ENCODE results near the gene FGFR3.

FGFR3 gene

DNA sequence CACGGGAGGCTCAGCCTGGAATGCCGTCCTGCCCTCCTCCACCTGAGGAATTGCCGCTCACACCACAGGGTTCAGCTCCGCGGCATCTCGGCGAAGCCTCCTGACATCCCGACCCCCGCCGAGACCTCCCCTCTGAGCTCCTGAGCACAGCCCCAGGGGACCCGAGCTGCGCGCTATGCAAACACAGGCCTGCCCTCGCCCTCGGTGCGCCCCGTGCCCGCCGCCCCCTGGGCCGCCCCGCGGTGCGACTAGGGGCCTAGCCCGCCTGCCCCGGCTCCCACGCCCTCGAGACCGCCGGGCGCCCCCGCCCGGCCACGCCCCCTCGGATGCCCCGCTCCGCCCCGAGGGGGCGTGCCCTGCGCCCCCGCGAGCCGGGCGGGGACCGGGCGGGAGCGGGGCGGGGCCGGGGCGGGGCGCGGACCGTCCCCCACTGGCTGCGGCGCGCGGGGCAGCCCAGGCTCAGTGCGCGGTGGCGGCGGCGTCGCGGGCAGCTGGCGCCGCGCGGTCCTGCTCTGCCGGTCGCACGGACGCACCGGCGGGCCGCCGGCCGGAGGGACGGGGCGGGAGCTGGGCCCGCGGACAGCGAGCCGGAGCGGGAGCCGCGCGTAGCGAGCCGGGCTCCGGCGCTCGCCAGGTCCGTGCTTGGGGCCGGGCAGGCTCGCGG is at the start of gene FGFR3:
FGFR3 (plus strand) TSS at position 462 of the 664 bp plus-strand sequence. CDS start 642 bp downstream, outside the sequence.
- peak in 1 of 2 donors; percentile 50 for DNase-seq

DNA sequence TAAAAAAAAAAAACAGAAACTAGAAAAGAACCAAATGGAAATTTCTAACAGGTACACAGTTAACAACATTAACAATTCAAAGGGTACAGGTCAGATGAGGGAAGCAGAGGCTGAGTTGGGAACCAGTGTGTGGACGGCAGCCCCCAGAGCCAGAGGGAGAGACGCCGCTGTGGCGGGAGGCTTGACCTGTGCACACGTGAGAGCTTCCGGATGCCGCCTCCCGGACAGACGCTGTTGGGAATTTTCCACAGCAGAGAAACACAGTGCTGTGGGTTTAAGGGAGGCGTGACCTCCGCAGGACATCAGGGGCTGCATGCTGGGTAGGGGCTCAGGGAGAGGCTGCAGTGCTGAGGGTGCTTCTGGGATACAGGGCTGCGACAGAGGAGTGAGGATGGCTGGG is 49.5 kb upstream of the FGFR3 start:
- no peak for DNase-seq

DNA sequence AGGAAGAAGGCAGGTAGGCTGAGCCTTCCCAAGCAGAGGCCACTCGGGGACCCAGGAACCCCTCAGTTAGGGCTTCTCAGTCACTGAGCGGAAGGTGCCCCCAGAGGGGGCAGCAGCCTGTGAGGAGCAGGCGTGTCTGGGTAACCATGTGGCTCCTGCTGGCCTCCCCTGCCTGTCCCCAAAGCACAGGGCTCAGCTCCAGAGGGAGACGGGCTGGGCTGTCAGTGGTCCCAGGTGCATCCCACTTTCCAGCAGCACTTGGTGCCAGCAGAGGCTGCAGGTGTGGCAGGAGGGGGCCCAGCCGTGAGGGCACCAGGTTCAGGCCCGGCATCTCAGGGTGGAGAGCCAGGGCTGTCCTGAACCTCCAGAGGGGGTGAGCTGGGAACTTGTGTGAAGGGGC is 49.1 kb upstream of the FGFR3 start:
- DNase-seq: no peak

DNA sequence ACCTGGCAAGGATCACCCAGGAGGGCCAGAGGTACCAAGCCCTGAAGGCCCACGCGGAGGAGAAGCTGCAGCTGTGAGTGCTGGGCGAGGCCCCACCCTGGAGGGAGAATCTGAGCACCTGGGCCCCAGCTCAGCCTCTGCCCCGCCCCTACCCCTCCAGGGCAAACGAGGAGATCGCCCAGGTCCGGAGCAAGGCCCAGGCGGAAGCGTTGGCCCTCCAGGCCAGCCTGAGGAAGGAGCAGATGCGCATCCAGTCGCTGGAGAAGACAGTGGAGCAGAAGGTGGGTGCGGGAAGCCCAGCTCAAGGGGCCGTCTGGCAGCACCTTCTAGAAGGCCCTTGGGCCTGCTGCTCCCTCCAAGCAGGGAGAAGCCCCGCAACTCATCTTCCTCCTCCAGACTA is 48.5 kb upstream of the FGFR3 start:
- DNase-seq: no peak

DNA sequence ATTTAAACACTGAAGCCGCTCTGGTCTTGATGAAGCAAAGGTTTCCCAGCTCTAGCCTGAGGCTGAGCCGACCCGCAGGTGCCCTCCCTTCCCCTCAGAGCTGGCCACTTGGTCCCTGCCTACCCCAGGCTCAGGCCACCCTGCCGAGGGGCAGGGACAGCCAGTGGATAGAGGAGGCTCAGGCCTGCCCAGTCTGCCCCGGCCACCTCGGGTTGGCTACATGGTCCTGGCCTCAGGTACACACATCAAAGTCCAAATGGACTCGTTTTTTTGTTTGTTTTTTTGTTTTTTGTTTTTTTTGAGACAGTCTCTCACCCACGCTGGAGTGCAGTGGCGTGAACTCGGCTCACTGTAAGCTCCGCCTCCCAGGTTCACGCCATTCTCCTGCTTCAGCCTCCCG is 47.9 kb upstream of the FGFR3 start:
- no peak for DNase-seq

DNA sequence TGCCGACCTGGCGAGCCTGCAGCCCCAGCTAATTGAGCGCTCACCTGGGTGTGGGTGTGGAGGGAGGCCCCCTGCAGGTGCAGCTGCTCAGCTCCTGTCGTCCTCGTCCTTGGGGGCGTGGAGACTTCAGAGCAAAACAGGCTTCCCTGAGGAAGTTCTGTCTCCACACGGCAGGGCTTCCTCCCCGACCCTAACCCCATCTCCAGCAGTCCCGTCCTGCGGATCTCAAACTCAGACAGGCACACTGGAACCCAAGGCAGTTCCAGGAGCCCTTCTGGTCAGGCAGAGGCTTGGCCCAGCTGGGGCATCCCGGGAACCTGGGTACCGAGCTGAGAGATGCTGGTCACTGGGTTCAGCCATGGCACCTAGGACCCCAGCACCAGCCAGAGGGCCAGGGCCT is 47.4 kb upstream of the FGFR3 start:
- no peak for DNase-seq

DNA sequence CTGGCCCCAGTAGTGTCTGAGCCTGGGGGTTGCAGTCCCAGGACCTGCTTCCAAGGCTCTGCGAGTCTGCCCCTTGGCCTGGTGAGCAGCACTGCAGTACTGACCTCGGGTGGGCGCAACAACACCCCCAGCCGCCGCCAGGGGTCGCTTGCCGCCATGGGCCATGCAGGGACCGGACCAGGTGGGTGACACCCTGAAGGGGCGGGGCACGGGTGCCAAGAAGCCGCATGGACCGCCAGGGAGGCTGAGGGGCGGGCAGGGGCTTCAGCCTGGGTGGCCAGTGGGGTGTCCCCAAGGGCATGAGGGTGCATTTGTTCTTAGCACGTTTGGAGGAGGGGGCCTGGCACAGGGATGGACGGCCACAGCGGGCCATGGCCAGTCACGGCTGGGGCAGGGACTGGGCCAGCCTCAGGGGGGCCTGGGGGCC is 46.8 kb upstream of the FGFR3 start:
- DNase-seq: peak; percentile 77 to 80

DNA sequence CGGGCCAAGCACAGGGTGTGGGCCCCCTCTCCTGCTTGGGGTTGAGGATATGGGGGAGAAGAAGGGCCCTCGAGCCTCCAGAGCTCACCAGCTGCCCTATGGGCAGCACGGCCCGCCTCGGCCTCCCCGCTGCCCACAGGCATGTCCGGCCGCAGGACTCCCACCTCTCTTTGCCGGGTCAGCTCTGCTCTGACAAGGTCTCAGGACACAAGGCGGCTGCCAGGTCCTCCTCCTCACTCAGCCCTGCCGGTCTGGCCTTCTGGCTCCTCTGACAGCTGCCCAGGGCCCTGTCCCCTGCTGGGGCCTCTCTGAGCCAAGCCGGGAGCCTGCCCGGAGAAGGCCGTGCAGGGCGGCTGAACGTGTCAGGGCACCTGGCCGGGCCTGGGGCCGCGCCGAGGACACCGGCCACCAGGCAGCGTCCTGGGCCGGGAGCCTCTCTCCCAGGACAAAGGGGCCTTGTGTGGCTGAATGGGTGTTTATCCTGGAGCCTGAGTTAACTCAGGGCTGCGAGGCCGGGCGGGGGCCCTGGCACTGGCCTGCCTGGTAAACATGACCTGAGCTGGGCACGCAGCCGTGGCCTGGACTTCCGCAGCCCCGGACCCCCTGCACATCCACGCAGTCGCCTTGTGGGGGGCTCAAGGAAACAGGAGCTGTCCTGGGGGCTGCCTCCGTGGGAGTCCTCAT is 46.0 kb upstream of the FGFR3 start:
- DNase-seq: no peak

DNA sequence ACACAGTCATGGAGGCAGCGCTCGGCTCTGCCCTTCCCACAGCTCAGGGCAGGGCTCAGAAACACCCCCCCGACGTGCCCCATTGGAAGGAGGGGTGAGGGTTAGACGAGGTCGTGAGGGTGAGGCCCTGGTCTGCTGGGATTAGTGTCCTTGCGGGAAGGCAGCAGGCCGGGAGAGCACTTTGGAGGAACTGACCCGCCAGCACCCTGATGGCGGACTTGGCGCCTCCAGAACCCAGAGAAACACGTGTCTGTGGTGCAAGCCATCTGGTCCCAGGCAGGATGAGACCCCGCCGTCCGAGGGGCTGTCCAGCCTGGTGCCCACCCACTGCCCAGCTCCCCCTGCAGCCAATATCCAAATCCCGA is 45.5 kb upstream of the FGFR3 start:
- DNase-seq: no peak

DNA sequence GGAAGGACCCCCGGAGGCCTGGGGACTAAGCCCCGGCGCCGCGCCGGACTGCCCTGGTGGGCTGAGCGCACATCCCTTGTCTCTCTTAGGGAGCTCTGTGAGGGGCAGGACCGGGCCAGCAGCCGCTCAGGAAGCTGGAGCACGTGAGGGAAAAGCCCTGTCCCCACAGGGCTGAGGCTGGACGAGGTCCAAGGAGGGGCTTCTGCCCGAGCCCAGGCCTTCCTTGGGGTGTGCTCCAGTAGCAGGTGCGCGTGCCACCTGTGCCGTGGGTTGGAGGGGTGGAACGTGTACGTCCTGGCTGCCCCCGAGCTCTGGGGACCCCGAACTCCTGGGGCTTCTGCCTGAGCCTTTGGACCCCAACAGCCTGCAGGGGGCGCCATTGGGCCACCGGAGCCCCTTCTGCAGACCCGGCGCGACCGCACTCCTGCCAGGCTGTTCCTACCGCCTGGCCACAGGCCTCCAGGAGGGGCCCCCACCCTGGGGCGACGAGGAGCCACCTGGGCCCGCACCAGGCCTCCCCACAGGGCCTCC is 44.6 kb upstream of the FGFR3 start:
- peak; percentile 67 to 76 for DNase-seq

DNA sequence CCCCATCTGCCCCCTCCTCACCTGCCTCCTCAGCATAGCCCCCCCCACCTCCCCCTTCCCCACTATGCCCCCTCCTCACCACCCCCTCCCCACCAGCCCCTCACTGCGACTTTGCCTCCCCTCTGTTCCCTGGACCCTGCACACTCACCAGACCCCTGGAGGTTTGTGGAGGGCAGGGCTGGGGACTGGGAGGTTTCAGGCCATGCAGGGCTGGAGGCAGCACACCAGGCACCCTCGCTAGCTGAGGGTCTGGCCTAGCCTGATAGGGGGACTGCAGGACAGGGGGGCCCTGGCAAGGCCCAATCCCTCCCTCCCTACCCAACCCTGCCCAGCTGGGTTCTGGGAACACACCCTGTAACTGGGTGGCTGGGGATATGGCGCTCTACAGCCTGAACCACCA is 43.7 kb upstream of the FGFR3 start:
- DNase-seq: no peak

DNA sequence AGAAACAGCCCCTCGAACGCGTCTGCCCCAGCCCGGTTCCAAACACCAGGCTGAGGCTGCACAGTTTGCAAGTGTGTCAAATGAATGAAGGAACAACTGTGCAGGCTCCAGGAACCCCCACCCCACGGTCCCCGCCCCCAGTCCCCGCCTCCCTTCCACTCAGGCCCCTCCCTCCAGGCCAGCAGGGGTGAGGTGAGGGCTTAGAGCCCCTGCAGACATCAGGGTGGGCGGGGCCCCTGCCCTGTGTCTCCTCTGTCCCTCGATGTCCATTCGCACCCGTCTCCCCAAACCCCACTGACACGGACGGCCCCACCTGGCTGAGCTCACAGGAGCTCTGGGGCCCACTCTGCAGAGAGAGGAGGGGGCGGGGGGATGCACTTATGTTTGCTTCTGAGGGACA is 43.3 kb upstream of the FGFR3 start:
- no peak for DNase-seq

DNA sequence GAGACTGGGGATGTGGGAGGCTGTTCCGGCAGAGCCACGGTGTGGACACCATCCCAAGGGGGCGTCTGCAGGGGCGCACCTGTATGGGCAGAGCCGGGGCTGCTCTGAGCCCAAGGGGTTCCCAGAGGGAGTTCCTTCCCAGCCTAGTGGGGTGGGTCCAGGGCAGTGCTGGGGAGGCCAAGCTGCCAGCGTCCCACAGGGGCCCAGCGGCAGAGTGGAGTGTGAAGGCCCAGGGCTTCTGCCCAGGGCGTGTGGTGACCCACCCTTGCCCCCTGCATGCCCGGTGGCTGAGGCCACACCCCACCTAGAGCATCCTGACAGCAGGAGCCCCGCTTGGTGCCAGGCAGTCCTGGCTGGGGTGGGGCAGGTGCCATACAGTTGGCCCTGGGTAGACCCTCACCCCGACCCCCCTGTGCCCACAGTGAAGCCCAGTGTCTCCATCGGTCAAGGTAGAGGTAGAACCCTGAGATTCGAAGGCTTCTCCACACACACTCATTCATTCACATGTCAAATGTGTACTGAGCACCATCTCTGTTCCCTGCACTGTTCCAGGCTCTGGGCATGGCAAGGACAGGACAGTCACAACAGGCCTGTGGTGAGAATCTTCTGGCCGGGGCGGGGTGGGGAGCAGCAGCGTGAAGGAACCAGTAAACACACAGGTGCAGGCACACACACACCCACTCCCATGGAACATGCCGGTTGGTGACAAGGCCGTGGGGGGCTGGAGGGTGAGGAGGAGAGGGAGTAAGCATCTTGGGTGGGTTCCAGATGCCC is 42.5 kb upstream of the FGFR3 start:
- DNase-seq: no peak

DNA sequence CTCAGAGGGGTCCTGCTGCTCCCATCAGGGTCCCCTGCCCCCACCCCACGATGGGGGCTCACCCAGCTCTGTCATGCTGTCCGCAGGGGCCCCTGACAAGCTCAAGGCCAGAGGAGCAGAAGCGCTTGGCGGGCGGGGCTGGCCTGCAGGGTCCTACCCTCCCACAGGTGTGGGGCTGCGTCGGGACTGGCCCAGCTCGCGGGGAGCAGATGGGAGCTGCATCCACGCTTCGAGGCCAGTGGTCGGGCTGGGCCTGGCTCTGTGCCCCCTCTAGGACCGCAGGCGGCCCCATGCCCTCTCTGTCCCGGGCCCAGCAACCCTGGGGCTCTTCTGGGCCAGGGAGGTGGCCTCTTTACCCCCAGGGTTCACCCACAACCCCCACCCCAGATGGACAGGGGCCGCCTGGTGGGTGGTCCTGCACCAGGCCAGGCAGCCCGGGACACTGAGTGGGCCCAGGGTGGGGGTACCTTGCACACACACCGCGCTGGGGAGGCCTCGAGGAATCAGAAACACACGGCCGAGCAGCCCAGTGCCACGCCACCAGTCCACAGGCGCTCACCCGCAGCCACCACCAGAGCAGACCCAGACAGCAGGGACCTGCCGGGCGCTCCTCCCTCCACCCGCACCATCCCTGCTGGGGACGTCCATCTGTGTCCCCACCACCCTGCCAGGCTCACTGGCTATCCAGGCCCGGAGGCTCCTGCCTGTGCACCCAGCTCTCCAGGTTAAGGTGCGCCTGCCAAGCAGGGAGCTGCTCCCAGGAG is 41.8 kb upstream of the FGFR3 start:
- no peak for DNase-seq

DNA sequence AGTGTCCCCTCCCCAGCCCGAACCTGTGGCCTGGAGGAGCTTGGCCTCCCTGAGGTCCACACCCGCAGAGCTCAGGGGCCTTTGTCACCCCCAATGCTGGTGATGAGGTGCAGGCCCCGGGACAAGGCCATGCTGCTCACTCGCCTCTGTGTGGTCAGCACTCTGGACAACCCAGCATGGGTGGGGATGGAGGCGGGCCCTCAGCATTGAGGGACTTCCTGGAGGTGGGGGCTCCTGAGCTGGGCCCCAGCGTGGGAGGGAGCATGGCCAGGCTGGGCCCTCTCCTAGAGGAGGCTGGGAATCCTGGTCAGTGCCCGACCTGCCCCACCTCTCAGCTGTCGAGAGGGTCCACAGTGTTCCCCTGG is 41.2 kb upstream of the FGFR3 start:
- DNase-seq: no peak

DNA sequence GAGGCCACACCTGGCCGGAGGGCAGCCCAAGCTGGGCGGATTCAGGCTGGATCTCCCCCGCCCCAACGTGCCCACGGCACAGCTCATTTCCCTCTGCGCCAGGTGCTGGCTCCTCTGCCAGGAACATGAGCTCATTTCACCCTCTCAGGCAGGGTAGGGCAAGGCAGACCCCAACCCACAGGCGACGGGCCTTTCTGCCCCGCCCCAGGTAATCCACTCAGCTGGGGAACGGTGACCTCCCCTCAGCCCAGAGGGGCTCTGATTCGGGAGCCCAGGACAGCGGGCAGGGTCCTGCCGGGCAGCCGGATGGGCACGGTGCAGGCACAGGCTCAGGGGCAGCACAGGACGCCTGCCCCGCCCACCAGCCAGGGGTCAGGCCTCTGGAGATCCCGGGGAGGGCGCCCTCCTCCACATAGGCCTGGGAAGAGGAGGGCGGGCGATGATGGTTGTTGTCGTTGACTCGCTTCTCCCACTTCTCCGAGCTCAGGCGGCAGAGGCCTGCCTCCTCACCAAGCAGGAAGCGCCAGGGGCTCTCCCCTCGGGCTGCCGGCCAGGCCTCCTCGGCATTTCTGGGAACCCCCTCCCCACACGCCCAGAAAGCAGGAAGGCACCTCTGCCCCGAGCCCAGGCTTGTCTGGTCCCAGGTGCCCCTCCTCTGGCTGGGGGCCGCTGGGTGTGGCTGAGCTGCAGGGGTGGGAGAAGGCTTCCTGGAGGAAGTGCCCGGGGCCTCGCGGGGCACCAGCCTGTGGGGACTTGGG is 40.6 kb upstream of the FGFR3 start:
- DNase-seq: peak; percentile 11 to 29

DNA sequence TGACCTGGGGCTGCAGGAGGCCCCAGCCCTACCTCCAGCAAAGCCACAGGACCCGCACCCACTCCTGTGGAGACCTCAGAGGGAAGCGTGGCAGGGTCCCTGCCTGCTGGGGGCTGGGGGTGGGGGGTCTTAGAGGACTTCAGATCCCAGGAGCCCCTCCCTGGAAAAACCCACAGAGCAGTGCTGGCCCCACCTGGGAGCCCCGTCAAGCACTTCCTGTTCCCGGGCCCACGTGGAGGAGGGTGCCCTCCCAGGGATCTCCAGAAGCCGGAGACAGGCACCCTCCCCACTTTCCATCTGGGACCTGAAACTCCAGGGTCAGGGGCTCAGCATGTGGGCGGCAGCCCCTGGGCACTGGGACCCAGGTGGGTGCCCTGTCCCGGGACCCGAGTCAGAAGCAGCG is 39.8 kb upstream of the FGFR3 start:
- no peak for DNase-seq

DNA sequence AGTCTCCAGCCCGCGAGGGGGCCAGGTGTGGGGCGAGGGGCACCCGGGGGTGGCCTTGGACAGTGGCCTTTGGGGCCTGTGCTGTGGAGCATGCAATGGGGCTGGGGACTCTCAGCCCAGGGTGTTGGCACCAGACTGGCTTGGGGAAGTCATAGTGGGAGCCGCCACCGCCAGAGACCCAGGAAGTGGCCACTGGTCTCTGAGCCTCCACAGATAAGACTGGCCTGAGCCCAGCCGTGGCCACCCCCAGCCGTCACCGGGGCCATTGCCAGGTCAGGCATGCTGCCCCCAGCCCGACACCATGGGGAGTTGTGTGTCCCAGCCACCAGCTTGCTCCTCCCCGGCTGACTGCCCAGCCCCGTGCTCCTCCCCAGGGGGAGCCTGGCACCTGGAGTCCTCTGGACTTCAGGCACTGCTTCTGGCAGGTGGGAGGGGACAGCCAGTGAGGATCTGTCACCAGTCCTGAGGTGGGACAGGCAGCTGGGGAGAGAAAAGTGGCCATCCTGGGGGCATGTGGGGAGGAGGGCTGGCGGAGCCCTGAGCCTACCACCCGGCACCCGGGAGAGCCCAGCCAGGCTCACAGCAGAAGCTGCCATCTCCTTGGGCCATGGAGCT is 39.3 kb upstream of the FGFR3 start:
- no peak for DNase-seq

DNA sequence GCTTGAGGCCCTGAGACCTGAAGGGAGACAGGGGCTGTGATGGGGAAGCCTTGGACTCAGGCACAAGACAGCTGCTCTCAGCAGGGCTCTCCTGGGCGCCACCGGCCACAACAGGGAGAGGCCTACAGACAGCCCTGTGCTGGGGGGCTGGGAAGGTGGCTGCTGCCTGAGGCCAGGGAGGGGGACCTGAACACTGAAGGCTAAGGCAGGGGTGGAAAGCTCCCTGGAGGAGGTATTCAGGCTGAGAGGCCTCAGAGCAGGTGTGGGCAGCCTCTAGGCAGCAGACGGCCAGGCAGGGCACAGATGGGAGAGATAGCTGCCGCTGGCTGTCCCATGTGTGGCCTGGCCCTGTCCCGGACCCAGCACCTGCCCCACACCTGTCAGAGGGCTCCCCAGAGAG is 38.8 kb upstream of the FGFR3 start:
- DNase-seq: no peak

DNA sequence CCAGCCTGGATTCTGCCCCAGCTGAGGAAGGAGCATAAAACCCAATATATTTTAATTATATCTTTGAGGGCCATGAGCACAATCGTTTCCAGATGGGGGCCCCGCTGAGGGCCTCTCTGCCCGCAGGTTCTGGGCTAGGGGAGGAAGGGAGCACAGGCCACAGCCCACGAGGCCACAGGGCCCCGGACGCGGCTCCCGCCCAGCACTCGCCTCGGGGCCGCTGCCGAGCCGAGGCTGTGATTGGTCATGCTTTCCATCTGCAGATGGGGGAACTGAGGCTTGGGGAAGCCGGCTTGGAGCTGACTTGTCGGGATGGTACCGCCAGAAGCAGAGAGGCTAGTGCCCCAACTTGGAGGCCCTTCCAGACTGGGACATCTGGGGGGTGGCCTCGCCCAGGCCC is 37.8 kb upstream of the FGFR3 start:
- no peak for DNase-seq

DNA sequence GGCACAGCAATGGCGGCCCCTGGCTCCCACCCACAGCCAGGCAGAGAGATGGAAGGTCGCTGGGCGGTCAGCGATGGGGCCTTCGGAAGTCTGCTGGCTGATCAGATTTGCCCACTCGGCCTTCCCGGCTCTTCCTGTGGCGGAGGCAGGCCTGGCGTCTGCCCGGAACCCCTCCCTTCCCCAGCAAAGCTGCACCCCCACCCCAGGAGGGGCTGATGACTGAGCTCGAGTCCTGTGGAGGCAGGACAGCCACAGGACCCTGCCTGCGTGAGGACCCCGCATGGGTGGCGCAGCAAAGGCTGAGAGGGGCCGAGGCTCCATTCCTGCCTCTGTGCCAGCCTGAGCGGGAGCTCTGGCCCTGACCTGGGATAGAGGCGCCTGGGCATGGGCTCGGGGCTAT is 37.0 kb upstream of the FGFR3 start:
- no peak for DNase-seq
